Spleen (tissue), 7 donors: ENCODE data around the gene HDAC5.

Experiments used
- CTCF ChIP-seq, 11 experiments: fragments of 200-600 bp in 7 of 11; fragments of 450-650 bp in 4 of 11; sonication (generic) in 4 of 11; IDR thresholded peaks in 8 of 11; conservative IDR thresholded peaks in 3 of 11; 1 replicate in 7 of 11; 2 replicates in 4 of 11; pipeline versions ENCODE4 v1.4.0 to v1.8.0; 2016 to 2021; ENCODE audit warnings: antibody characterized with exemption in 11 of 11, inconsistent platforms in 4 of 11, mild to moderate bottlenecking in 1 of 11
- POLR2A ChIP-seq, 3 donors: fragments of 450-650 bp; IDR thresholded peaks; one replicate each; pipeline ENCODE4 v1.5.1; 2017; ENCODE audit warnings: antibody characterized with exemption in 3 of 3, mild to moderate bottlenecking in 1 of 3
- donor health status: DM: no; HTN: no; CAD: no; lungs with moderate emphysema.
- donor health status: DM: no; HTN: no; CAD: no.
- donor health status: DM: no; HTN: no; CAD: no.

DNA sequence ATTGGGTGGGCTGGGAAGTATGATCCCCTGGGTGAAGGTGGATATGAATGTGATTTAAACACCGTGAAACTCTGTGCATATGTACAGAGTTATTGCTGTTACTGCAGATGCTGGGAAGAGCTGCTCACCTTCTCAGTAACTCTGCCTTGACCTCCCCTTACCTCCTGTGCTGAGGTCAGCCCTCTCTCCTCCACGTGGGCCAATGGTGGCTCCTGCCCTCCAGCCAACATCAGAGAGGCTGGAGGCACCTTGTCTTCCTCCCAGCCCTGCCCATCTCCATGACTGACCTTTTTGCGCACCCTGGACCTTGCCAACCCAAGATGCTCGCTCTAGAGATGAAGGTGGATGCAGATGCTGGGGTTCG, 46.7 kb upstream of the HDAC5 start:
- TF ChIP-seq CTCF (IDR thresholded peaks at IDR 0.05 in 8 of 11, conservative IDR thresholded peaks at IDR 0.05 in 3 of 11): no peak
- TF ChIP-seq POLR2A (IDR thresholded peaks at IDR 0.05): no peak
